SU-DHL-6 (cell line): Measurements from ENCODE around the gene TNS1.

Experiments used
- H2AFZ ChIP-seq: fragments of 200-600 bp; sonication (generic); 2 replicates; pipeline ENCODE4 v1.6.1; 2014; ENCODE audit warnings: low read depth, mild to moderate bottlenecking, moderate library complexity, mixed read lengths, antibody characterized with exemption, low read length; ENCODE audit not compliant: severe bottlenecking
- H3F3A ChIP-seq: fragments of 200-600 bp; shearing (Covaris generic); 2 replicates; pipeline ENCODE4 v1.6.0; 2016; ENCODE audit warnings: antibody characterized with exemption, mild to moderate bottlenecking; ENCODE audit not compliant: insufficient read depth
- H3K27ac ChIP-seq: fragments of 200-600 bp; sonication (generic); 2 replicates; pipeline ENCODE4 v1.5.1; 2016; ENCODE audit warnings: low read depth, mild to moderate bottlenecking, low read length, moderate library complexity, mixed read lengths
- H3K27me3 ChIP-seq: fragments of 200-600 bp; sonication (generic), shearing (Covaris generic); 2 replicates; pipeline ENCODE4 v1.6.0; 2014; ENCODE audit warnings: mild to moderate bottlenecking, low read length
- H3K36me3 ChIP-seq: fragments of 200-600 bp; sonication (generic); 2 replicates; pipeline ENCODE4 v1.6.1; 2014; ENCODE audit warnings: mild to moderate bottlenecking, low read length, mixed read lengths
- H3K4me2 ChIP-seq: fragments of 300-600, 200-600 bp; shearing (Covaris generic), sonication (generic); 2 replicates; pipeline ENCODE4 v1.6.0; 2014; ENCODE audit warnings: low read length, low read depth, mild to moderate bottlenecking; ENCODE audit not compliant: poor library complexity, severe bottlenecking
- H3K4me3 ChIP-seq: fragments of 200-600 bp; sonication (generic); 2 replicates; pipeline ENCODE4 v1.5.1; 2014; ENCODE audit warnings: antibody characterized with exemption, low read length, mild to moderate bottlenecking, mixed read lengths; ENCODE audit not compliant: insufficient read depth, poor library complexity, severe bottlenecking
- H3K79me2 ChIP-seq: fragments of 200-600 bp; sonication (generic); 2 replicates; pipeline ENCODE4 v1.6.1; 2014; ENCODE audit warnings: mild to moderate bottlenecking, low read length, moderate library complexity; ENCODE audit not compliant: insufficient read depth
- H3K9ac ChIP-seq: fragments of 200-600 bp; sonication (generic); 2 replicates; pipeline ENCODE4 v1.7.0; 2014; ENCODE audit warnings: mild to moderate bottlenecking, low read length
- H3K9me2 ChIP-seq: fragments of 200-600 bp; sonication (generic); replicated peaks from 2 replicates; pipeline ENCODE4 v1.6.1; 2014; ENCODE audit warnings: low read length; ENCODE audit not compliant: insufficient read depth
- H3K9me3 ChIP-seq: fragments of 200-600 bp; sonication (generic); 2 replicates; pipeline ENCODE4 v1.6.1; 2014; ENCODE audit warnings: low read length, mixed read lengths; ENCODE audit not compliant: insufficient read depth
- H4K20me1 ChIP-seq: fragments of 200-600 bp; sonication (generic); 2 replicates; pipeline ENCODE4 v1.6.1; 2014; ENCODE audit warnings: low read depth, mild to moderate bottlenecking, antibody characterized with exemption, low read length, moderate library complexity, mixed read lengths
- CTCF ChIP-seq: fragments of 200-600 bp; sonication (generic); IDR thresholded peaks from one replicate; pipeline ENCODE4 v1.5.1; 2017; ENCODE audit warnings: antibody characterized with exemption, mild to moderate bottlenecking, low read length, moderate library complexity; ENCODE audit not compliant: insufficient read depth, poor library complexity, severe bottlenecking
- EZH2phosphoT487 ChIP-seq: fragments of 200-600 bp; sonication (generic), shearing (Covaris generic); conservative IDR thresholded peaks from 2 replicates; pipeline ENCODE4 v1.6.1; 2018; ENCODE audit warnings: mild to moderate bottlenecking, antibody characterized with exemption, low read length, moderate library complexity, mixed read lengths

The TNS1 gene

GRCh38 chr2:217901835-217902378, 100.9 kb downstream of the TNS1 start:
- H3K9me3 ChIP-seq: no peaks in the 10 kb centered on the region
- no peak overlapping the region for H3K27ac ChIP-seq
- no peaks in the 10 kb centered on the region for H4K20me1 ChIP-seq
- H3K4me3 ChIP-seq: no peak overlapping the region
- H3F3A ChIP-seq: no peaks in the 10 kb centered on the region
- H3K79me2 ChIP-seq: no peaks in the 10 kb centered on the region
- H3K27me3 ChIP-seq: no peaks in the 10 kb centered on the region
- no peaks in the 10 kb centered on the region for H3K36me3 ChIP-seq
- no peak overlapping the region for H2AFZ ChIP-seq
- H3K9me2 ChIP-seq: no peaks in the 10 kb centered on the region
- no peak for TF ChIP-seq CTCF
- no peak for TF ChIP-seq EZH2phosphoT487
- no peak overlapping the region for H3K9ac ChIP-seq
- H3K4me2 ChIP-seq: no peak overlapping the region

GRCh38 chr2:217901400-217901799, 101.4 kb downstream of the TNS1 start:
- no peaks in the 10 kb centered on the region for H3K9me2 ChIP-seq
- no peaks in the 10 kb centered on the region for H3K79me2 ChIP-seq
- no peaks in the 10 kb centered on the region for H3K9me3 ChIP-seq
- no peak overlapping the region for H3K4me2 ChIP-seq
- no peaks in the 10 kb centered on the region for H3F3A ChIP-seq
- no peak overlapping the region for H3K27ac ChIP-seq
- no peak overlapping the region for H2AFZ ChIP-seq
- no peak overlapping the region for H3K4me3 ChIP-seq
- H4K20me1 ChIP-seq: no peaks in the 10 kb centered on the region
- TF ChIP-seq EZH2phosphoT487 (no peak), CTCF (no peak)
- no peaks in the 10 kb centered on the region for H3K27me3 ChIP-seq
- H3K9ac ChIP-seq: no peak overlapping the region
- no peaks in the 10 kb centered on the region for H3K36me3 ChIP-seq

- TF ChIP-seq CTCF (no peak), EZH2phosphoT487 (no peak)
- Histone ChIP-seq H3K9me2 (no peaks in the 10 kb centered on the region), H3K9ac (no peak overlapping the region), H3K79me2 (no peaks in the 10 kb centered on the region), H3K4me2 (no peak overlapping the region), H4K20me1 (no peaks in the 10 kb centered on the region), H3K4me3 (no peak overlapping the region), H3K36me3 (no peaks in the 10 kb centered on the region), H2AFZ (no peak overlapping the region), H3K9me3 (no peaks in the 10 kb centered on the region), H3K27ac (no peak overlapping the region), H3K27me3 (no peaks in the 10 kb centered on the region), H3F3A (no peaks in the 10 kb centered on the region)
Measured at GRCh38 chr2:217900780-217901360, 101.9 kb downstream of the TNS1 start.
